Measurements from ENCODE around the gene UBQLNL.

UBQLNL gene, protein sequence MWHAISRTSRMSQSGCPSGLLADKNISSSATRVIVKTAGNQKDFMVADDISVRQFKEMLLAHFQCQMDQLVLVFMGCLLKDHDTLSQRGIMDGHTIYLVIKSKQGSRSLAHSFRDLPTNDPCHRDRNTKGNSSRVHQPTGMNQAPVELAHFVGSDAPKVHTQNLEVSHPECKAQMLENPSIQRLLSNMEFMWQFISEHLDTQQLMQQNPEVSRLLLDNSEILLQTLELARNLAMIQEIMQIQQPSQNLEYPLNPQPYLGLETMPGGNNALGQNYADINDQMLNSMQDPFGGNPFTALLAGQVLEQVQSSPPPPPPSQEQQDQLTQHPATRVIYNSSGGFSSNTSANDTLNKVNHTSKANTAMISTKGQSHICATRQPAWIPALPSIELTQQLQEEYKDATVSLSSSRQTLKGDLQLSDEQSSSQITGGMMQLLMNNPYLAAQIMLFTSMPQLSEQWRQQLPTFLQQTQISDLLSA

DNA sequence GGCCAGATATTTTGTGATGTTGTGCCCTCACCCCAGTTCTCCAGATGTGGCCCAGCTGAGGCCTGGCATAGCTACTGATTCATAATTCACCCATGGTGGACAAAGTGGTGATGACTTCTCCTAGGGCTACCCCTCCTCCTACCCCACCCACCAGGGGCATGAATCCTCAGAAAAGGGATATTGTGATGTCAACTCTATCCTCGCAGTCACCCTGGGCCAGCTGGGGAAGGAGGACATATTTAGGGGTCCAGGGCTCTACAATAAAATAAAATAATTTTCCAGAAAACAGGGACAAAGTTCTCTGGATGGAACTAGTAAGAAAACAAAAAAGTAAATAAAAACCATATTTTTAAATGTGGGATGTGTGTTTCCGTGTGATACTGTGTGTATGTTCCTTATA, at the start of gene UBQLNL:
UBQLNL (minus strand) TSS at position 101 of the 400 bp plus-strand sequence. CDS start 258 bp downstream, outside the sequence.
- no peak for DNase-seq

DNA sequence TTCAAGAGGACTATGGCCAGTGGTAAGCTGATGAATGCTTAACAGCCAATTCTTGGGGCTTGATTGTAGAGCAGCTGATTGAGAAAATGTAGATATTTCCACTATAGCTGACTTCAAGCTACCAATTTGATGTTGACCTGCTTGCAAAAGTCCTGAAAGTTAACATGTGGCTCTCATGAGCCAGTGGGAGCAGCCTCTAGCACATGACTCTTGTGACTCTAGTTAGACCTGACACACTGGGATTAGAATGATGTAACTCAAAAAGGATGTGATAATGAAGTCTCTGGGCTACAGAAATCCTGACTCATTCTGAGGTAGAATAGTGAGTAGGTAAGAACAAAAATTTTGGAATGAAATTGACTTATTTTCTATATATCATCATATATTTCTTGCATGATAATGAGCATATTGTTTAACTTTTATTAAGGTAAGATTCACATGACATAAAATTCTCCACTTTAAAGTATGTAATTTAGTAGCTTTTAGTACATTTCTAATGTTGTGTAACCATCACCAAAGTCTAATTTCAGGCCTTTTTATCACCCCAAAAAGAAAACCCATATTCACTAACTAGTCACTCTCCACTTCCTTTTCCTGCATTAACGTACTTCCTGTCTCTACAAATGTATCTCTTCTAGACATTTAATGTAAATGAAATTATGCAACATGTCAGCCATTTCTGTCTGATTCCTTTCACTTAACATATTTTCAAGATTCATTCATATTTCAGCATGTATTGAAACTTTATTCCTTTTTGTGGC, 47.9 kb upstream of the UBQLNL start:
- no peak for DNase-seq

DNA sequence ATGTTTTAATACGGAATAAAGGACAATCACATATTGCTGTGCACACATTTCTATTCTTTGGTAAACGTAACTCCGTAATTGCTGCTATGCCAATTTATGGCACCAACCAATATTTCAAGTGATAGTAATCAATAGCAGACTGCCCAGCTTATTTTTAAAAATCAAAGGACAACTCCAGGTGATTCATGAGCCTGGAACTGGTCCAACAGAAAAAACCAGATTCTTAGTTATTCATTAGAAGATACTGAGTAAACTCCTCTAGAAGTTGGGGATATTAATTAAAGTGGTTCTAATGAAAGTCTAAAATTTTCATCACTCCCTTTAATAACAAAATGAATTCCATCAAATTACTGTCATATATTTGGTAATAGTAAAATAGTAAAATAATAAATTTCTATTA, 41.3 kb upstream of the UBQLNL start:
- no peak for DNase-seq

DNA sequence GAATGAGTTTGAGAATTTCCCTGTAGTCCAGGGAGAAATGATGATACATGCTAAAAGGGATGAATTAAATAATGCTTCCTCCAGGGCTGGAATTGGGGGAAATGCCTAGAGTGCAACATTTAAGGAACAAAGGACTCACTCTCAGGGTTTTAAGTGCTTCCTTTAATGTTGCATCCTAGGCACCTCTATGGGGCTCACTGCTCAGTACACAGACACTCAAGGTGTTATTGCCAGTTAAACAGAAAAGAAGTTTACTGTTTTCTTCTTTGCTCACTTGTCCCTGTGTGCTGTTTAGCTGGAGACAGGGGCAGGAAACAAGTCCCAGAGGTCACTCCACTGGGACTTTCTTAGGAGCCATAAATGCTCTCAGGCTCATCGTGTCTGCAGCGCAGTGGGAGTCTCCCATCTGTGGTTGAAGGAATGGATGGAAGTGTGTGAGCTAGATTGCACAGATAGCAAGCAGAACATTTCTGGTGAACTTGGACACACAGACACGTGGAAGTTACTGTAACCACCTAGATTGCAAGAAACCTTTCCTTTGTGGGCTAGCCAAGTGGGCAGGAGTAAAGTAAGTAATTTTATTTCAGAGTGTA, 40.2 kb upstream of the UBQLNL start:
- DNase-seq = no peak

DNA sequence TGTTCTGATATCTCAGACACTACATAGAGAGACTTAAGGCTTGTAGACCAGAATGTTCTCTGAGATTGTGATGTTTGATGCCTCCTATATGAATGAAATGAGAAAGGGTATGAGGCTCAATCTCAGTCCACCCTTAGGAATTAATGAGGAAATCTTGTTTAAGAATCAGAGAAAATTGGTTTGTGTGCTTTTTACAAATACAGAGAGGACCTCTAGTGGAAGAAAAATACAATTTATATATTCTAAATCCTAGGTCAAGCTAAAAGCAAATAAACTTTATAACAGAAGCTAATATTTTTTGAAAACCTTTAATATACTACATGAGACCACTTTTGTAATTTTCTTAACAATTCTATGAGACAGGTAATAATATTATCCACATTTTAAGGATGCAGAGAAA, 36.8 kb upstream of the UBQLNL start:
- no peak for DNase-seq

DNA sequence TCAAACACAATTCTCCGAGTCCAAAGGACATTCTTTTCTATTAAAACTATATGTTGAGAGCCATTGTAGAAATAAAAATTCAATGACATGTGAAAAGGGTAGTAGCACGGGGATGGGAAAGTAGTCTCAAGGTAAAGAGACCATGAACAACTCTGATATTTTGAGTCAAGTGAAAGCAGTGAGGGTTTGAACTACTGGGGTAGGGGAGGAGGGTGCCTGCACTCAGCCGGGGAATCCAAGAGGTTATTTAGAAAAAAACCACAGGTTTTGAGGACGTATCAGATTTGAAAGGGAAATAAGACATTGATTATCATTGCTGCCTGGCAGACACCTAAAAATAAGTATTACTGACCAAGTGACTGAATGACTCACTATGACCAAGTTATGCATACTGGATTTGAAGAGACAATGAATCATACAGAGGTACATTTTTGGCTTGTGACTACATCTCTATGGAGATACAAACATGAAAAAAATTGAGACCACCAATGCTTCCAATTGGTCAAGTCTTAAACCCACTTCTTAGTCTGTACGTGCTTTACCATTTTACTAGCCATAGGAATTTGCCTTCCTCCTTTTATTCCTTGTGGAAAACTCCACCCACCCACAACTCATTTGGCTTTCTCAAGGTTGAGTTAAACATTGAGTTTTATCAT, 34.1 kb upstream of the UBQLNL start:
- DNase-seq = no peak

DNA sequence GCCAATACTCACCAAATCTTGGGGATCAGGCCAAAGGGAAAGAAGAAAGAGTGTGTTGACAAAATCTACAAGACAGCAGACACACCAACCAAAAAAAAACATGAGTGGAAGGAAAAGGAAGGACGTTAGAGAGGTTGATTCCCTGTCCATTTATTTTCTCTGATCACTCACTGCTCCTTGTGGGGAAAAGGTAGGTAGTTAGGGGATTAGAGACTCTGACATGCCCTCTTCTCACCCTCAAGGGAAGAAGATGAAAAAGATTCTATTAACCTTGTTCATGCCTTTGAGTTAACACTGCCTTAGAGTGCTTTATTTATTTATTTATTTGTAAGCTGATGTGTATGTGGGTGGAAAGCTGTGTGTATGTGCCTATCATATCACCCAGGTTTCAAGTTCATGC, 31.9 kb upstream of the UBQLNL start, which contains the start of gene OR52H1:
OR52H1 (minus strand) TSS at position 101 of the 400 bp plus-strand sequence. CDS start 3,035 bp downstream, outside the sequence.
- DNase-seq = no peak

DNA sequence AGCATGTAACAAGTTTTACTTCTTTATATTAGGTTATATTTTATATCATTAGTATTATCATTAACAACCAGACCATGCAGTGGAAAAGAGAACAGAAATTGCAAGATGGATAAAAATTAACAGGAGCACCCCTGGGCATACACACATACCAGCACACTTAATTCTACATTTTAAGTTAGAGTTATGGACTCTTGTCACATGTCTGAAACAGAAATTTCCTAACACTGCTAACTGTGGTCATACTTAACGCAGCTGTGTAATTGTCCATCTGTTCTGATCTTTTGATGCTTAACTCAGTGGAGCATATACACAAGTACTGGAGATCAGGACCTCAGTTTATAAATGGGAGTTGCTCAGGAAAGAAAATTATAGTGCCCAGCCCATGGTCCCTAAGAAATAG, 31.5 kb upstream of the UBQLNL start:
- no peak for DNase-seq

DNA sequence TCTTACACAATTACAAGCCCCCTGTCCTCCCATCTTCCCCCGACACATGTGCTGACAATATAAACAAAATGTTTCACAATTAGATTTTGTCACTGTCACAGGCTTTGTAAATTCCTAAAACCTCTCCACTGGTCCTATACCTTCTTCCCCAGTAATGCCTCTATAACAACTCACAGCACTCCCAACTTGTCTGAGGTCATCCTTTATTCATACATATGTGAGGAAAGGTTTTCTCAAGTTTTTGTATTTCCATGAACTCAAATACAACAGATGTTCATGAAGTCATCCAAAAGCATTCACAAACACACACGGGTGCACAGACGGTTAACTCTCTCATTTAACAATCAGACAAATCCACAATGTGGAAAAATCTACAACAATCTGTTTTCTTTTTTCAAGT, 30.0 kb upstream of the UBQLNL start:
- DNase-seq = no peak

DNA sequence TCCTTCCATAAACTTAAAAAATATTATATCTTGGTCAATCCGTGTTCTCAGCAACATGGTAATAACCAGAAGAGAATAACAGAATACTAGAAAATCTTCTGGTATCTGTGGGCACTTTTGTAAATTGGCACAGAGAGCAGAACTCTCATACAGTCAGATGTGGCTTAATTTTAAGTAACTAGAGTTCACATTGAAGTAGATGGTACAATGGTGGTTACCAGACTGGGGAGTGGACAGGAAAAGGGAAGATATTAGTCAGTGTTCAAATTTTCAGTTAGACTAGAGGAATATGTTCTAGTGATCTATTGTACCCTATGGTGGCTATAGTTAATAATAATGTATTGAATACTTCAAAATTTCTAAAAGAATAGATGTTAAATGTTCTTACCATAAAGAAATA, 24.9 kb upstream of the UBQLNL start:
- DNase-seq = no peak

DNA sequence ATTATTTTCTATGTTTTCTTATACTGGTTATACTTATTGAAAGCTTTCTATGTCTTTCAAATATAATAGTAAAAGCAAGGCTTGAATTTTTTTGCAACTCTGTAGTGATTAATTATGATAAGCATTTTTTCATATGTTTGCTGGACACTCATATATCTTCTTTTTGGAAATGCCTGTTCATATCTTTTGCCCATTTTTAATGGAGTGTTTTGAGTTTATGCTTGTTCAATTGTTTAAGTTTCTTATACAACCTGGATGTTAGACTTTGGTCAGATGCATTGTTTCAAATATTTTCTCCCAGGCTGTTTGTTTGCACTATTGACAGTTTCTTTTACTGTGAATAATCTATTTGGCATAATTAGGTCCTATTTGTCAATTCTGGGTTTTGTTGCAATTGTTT, 20.0 kb upstream of the UBQLNL start:
- no peak for DNase-seq

DNA sequence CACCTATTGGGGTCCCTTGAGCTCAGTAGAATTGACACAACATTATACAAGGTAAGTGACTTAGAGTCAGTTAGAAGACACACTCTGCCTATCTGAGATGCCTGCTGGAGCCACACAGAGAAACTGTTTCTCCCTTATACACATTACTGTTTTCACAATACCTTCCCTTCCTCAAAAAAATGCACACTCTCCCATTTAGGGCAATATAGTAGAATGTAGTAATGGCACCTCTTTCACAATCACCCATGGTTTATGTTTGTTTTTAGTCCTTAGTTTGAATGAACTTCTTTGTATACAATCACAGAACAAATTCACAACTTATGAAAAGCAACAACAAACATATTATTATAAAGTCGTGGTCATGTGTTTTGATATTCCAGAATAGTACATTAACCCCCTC, 17.5 kb upstream of the UBQLNL start:
- no peak for DNase-seq

DNA sequence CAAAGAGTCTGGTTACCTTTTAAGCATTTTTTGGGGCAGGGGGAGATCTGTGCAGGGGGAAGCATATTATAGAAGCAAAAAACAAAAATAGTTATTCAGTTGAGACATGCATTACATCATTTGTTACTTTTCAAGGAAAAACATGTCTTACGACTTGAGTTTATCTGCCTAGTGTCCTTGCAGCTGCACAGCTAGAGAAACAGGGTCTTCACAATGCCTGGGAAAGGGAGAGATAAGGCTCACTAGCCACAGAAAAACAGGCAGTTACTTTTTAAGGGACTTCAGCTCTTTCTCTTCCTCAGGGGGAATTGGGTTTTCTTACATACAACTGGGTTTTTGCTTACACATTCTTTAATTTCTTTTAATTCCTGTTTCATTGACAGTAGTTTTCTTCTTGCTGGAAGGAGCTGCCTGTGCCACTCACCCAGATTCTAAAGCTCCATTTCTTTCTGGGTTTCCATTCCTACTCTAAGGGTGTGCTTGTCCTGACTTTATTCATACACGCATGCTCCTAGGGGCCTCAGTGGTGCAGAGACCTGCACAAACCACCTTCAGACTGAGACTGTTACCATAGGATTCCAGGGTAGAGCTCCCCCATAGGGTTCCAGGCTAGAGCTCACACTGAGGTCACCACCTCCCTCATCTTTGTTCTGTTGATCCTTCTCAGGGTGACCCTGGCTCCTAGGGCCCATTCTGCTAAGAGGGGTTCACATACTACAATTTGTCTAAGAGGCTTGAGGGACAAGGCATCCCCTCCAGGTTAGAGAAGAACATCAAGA, 14.7 kb upstream of the UBQLNL start:
- DNase-seq = no peak

DNA sequence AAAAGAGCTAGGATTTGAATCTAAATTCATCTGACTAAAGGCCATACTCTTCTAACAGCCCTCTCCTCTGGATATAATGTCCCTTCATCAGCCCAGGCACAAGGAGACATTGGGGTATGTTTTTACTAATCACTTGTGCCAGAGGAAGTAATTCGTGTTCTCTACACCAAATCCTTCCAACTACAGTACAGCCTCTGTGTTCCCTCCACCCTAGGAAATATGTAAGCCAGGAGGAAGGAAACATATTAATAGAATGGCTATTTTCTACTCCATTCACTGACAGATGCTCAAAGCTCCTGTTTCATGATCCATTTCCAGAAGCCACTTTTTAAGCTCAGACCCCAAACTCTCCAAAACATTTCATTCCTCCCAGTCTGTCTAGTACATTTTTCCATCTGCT, 12.0 kb upstream of the UBQLNL start:
- no peak for DNase-seq

DNA sequence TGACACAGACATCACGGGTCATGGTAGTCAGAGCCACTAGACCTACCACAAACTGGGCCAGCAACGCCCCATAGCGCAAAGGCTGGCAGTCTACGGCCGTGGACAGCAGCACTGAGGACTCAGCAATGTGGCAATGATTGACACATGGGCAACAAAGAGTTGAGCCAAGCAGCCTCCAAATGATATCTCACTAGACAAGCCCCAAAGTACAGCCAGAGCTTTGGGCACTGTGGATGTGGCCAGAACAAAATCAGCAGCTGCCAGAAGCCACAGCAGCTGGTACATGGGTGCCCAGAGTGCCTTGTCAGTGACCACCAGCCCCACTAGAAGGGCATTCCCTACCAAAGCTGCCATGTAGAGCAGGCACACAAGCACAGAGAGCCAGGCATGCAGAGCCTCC, 11.2 kb upstream of the UBQLNL start:
- DNase-seq = no peak

DNA sequence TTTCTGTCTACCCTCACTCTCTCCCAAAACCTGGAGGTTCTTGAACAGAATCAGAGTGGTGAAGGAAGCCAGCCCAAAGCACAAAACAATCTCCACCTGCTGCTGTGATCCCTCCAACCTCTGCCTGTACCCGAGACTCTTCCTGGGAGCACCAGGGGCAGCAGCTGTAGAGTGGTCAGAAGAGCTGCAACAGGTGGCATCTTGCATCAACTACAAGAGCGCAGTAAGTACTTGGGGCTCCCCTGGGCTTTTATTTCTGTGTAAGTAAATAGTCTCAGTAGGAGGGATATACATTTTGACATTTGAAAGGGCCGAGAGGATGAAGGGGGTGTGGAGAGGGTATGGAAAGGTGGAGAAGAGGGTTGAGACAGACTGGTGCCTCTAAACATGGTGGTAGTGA, 8.3 kb upstream of the UBQLNL start:
- no peak for DNase-seq

DNA sequence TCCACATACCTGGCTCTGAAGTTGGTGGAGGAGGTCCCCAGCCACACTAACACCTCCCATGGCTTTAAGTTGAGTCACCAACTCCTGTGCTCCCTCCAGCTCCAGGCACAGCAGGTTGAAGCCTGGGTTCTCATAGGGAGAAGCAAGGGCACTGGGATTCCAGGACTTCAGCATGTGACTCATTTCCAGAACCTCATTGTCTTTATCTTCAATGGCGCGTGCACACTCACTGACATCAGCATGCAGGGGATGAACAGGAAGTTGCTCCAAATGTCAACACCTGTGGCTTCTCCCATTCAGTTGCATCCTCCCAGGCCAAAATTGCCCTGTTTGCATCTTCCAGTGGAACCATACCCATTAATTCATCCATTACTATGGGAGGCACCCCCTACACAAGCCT, 5.8 kb upstream of the UBQLNL start:
- DNase-seq = no peak

DNA sequence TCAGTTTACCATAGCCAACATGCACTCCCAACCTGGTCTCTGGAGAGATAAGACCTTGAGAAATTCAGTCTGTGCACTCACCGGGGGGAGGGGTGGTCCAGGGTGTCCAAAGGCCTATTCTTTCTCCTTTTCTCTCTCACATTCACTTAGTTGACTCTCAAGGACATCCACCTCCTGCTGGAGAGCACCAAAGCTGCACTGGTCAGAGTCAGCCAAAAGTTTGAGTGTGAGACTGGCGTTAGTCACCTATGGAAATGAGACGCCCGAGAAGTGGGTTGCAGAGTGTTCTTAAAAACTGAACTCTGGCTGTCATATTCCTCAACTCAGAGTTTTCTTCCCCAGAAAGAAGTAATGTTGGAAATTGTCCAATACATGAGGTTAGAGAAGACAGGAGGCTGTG, 5.0 kb upstream of the UBQLNL start:
- DNase-seq = no peak

DNA sequence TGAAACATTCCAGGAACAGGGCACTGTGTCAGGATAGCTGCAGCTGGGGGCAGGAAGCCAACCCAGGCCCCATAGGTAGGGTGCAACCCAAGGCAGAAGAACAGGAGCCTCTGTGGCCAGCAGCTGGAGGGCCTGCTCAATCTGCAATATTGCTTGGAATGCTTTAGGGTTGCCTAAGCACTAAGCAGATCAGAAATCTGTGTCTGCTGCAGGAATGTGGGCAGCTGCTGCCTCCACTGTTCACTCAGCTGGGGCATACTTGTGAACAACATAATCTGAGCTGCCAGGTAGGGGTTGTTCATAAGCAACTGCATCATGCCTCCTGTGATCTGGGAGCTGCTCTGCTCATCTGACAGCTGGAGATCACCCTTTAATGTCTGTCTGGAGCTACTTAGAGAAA, 1.7 kb downstream of the UBQLNL start:
- DNase-seq = no peak

DNA sequence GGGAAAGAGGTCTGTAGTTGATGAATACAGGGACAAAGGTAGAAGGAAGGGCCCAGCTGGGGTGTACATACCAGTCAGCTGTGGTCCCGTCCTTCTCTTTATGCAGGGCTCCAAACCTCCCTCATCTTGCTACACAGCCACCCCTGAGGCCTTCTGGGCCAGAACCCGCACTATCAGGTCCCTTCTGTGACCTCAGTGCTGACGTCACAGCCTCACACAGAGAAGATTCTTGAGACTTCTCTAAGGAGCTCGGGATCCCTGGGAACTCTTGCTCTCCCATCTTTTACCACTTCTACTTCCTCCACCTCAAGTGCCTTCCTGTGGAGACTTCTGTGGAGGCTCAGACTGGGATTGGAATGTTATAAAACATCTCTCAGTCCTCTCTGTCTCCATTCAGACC, 6.7 kb downstream of the UBQLNL start, which contains the start of gene UBQLN3:
UBQLN3 (minus strand) TSS at position 155 of the 400 bp plus-strand sequence. CDS start 399 bp downstream, outside the sequence.
- no peak for DNase-seq

DNA sequence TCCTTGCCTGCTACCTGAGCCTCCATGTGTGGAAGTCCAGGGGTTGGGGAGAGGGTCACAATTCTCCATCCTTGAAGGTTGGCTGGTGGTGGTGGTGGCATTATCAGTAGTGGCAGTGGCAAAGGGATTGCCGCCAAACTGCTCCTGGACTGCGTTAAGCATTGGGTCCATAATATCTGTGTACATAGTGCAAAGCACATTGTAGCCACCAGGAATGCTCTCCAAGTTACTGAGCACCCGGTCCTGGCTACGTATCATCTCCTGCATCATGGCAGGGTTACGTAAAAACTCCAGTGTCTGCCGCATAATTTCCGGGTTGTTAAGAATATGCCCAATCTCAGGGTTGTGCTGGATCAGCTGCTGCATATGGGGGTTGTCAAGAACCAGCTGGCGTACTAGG, 7.9 kb downstream of the UBQLNL start:
- no peak for DNase-seq

DNA sequence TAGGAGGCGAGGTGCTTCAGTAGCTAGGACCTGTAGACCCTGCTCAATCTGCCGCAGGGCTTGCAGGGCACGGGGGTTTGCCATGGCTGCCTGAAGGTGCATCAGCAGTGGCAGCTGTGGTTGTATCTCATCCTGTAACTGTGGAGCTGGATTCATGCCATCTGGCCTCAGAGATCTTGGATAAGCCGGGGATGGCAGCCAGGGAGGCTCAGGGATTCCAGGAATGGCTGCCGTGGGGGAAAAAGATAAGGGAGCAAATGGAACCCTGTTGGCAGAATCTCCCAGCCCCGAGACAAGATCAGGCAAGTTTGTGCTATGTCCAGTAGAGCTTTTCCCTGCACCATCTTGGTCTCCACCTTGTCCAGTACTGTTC, 8.6 kb downstream of the UBQLNL start:
- DNase-seq = no peak
